T-cell (primary cell): ENCODE data around the gene COL1A1. TPM values are rescaled to one million over a fixed set of nuclear protein-coding genes. Genes with fewer than 3 reads are reported as not detected.
A peak's percentile ranks its signal among the peaks of the same experiment; 100 is the strongest.

ENCODE experiments used
- ATAC-seq, 4 experiments: fragments of 200-7000 bp in 3 of 4; fragments of 150-1000 bp in 1 of 4; cut with Tn5 transposase; replicated peaks in 1 of 4; 1 replicate in 3 of 4; 2 replicates in 1 of 4; pipeline ENCODE4 v1.10.0; 2021; ENCODE audit warnings: moderate library complexity in 3 of 4, mild to moderate bottlenecking in 2 of 4, moderate number of reproducible peaks in 1 of 4
- CTCF ChIA-PET, 2 donors: fragments of 300-600 bp; sonication (Branson Sonifier 250); formaldehyde crosslinking; loops; one replicate each; lab custom pipeline; 2022; ENCODE audit warnings: antibody characterized with exemption in 2 of 2; lab: Charles Lee
- POLR2A ChIA-PET, 2 donors: fragments of 300-600 bp; sonication (Branson Sonifier 250); formaldehyde crosslinking; loops; one replicate each; lab custom pipeline; 2022; ENCODE audit warnings: antibody characterized with exemption in 2 of 2; lab: Charles Lee
- DNase-seq, 35 experiments: peaks; one replicate each; pipeline versions ENCODE4 v3.0.0 to v3.0.0-alpha.2; 2013 to 2023
- H3K27ac ChIP-seq: one replicate; pipeline ENCODE4 v1.5.1; 2013; ENCODE audit warnings: low read length
- H3K27me3 ChIP-seq, 2 experiments: replicated peaks in 1 of 2; 1 replicate in 1 of 2; 2 replicates in 1 of 2; pipeline versions ENCODE4 v1.6.1 to v1.7.0; 2013; ENCODE audit warnings: low read length in 1 of 2, mixed read lengths in 1 of 2; ENCODE audit not compliant: control insufficient read depth in 2 of 2, insufficient read depth in 2 of 2; ENCODE audit errors: extremely low read depth in 1 of 2
- H3K36me3 ChIP-seq, 2 donors: 1 replicate in 1 of 2; 2 replicates in 1 of 2; pipeline versions ENCODE4 v1.6.1 to v1.7.0; 2013; ENCODE audit warnings: low read length in 1 of 2; ENCODE audit not compliant: control insufficient read depth in 2 of 2, insufficient read depth in 1 of 2; ENCODE audit errors: extremely low read depth in 1 of 2
- H3K4me1 ChIP-seq, 2 experiments: 1 replicate in 1 of 2; 2 replicates in 1 of 2; pipeline versions ENCODE4 v1.6.1 to v1.7.0; 2013; ENCODE audit warnings: low read length in 2 of 2, mixed read lengths in 1 of 2; ENCODE audit not compliant: insufficient read depth in 2 of 2, control insufficient read depth in 1 of 2; ENCODE audit errors: extremely low read depth in 1 of 2
- H3K4me3 ChIP-seq, 2 donors: 1 replicate in 1 of 2; 2 replicates in 1 of 2; pipeline versions ENCODE4 v1.5.1 to v1.7.0; 2013; ENCODE audit warnings: mild to moderate bottlenecking in 2 of 2, low read length in 1 of 2, moderate library complexity in 1 of 2; ENCODE audit not compliant: control insufficient read depth in 1 of 2; ENCODE audit errors: extremely low read depth in 1 of 2
- H3K9me3 ChIP-seq: 2 replicates; pipeline ENCODE4 v1.7.0; 2013
- H3K27ac Mint-ChIP-seq, 2 donors: one replicate each; pipeline ENCODE4 v1.8.0; 2020 to 2021; ENCODE audit warnings: mild to moderate bottlenecking in 2 of 2, mixed read lengths in 2 of 2
- H3K27me3 Mint-ChIP-seq, 2 donors: one replicate each; pipeline ENCODE4 v1.8.0; 2021 to 2022; ENCODE audit warnings: mixed read lengths in 2 of 2
- H3K36me3 Mint-ChIP-seq: one replicate; pipeline ENCODE4 v1.8.0; 2021; ENCODE audit warnings: mixed read lengths
- H3K4me1 Mint-ChIP-seq, 3 donors: one replicate each; pipeline ENCODE4 v1.8.0; 2020 to 2022; ENCODE audit warnings: mixed read lengths in 3 of 3, mild to moderate bottlenecking in 1 of 3
- H3K4me3 Mint-ChIP-seq, 3 donors: one replicate each; pipeline ENCODE4 v1.8.0; 2020 to 2022; ENCODE audit warnings: mild to moderate bottlenecking in 3 of 3, mixed read lengths in 3 of 3, moderate library complexity in 3 of 3
- H3K9me3 Mint-ChIP-seq, 3 donors: one replicate each; pipeline ENCODE4 v1.8.0; 2020 to 2022; ENCODE audit warnings: mixed read lengths in 3 of 3
- WGBS: methylation state at CpG from one replicate; pipeline ENCODE4 v1.1.5; 2013; ENCODE audit warnings: missing lambda C conversion rate; ENCODE audit not compliant: insufficient coverage; 5-methylcytosine and 5-hydroxymethylcytosine counted together
- total RNA-seq, 35 experiments: library from RNA in 6 of 35; stranded (reverse) in 6 of 35; fragments of 120-200 nt in 1 of 35; gene quantifications; one replicate each; pipeline versions ENCODE4 v1.2.1 to v1.2.4 and lab custom pipeline; 2013 to 2026

The COL1A1 gene
- total RNA-seq, 5 donors from 2014 or later (not counting 1 experiment from before 2014, with no cell fraction given): 4.1 to 21.0 (median 6.6) TPM

GRCh38 chr17:50152736-50153135 lies 48.7 kb downstream of the COL1A1 start:
- 100% methylated on average over 1 of the region's 7 CpGs for WGBS
- Mint-ChIP-seq H3K27ac (peak overlapping the region; percentile 91 to 94), H3K36me3 (no peaks in the 10 kb centered on the region), H3K27me3 (no peaks in the 10 kb centered on the region), H3K4me3 (no peak overlapping the region), H3K9me3 (no peaks in the 10 kb centered on the region), H3K4me1 (peaks cover 24 to 37% (median 34%) of the 10 kb centered on the region in 3 donors)
- no peak for DNase-seq
- POLR2A ChIA-PET: no interaction called here
- ATAC-seq: no peak
- Histone ChIP-seq H3K4me3 (no peak overlapping the region), H3K27me3 (no peaks in the 10 kb centered on the region), H3K4me1 (peaks cover 8 to 39% of the 10 kb centered on the region in 2 experiments), H3K27ac (peak overlapping the region; percentile 44), H3K9me3 (no peaks in the 10 kb centered on the region), H3K36me3 (no peaks in the 10 kb centered on the region)
- CTCF ChIA-PET: interaction anchor here (1.0 to 2.7 kb wide), 5 partner anchors 9 to 35 kb away, joined by 4 to 26 read pairs (median 5); no protein-coding TSS in a partner anchor

DNA sequence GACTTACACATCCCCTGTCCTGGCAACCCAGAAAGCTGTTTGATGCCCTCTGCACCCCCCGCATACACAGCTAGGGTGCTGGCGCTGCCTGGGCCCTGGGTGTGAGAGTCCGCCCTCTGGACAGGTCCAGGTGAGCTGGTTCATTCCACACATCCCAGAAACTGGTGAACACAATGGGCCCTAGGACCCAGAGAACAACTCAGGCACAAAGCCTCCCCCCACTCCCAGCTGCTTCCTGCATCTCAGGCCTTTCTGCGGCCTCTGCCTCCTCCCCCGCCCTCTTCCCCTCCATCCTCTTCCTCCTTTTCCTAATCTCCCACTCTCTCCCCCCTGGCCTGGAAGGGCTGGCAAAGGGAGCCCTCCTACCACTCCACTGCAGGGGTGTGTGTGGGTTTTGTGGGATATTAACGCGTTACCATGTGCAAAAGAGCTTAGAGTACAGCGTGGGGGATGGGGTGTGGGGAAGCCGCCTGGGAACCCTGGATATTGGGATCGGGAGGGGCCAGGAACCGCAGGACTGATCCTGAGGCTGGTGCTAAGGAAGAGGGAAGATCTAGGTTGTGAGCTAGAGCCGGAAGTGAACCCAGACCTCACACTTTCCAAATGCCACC lies 49.4 kb downstream of the COL1A1 start:
- H3K36me3 ChIP-seq: no peaks in the 10 kb centered on the region
- no peaks in the 10 kb centered on the region for H3K27me3 ChIP-seq
- H3K36me3 Mint-ChIP-seq: no peaks in the 10 kb centered on the region
- no CpG with 5 or more reads among the region's 12 CpGs for WGBS
- peak overlapping the region; percentile 91 to 94 for H3K27ac Mint-ChIP-seq
- H3K27me3 Mint-ChIP-seq: no peaks in the 10 kb centered on the region
- ChIA-PET POLR2A (interaction anchor here in 1 of 2 donors (0.5 kb wide), 1 partner anchor 388 kb away, joined by 13 read pairs; the partner anchor contains the start of gene FAM117A), CTCF (interaction anchor here (0.6 to 2.7 kb wide), 8 partner anchors 9 to 97 kb away, joined by 3 to 26 read pairs (median 4); partner anchors contain the start of gene PDK2 (in 1 of the 2))
- H3K4me1 ChIP-seq: peaks cover 15 to 45% of the 10 kb centered on the region in 2 experiments
- peak overlapping the region; percentile 46 to 82 for H3K4me3 ChIP-seq
- ATAC-seq: peak in 2 of 4 experiments; percentile 24
- no peaks in the 10 kb centered on the region for H3K9me3 Mint-ChIP-seq
- no peaks in the 10 kb centered on the region for H3K9me3 ChIP-seq
- peak overlapping the region; percentile 44 for H3K27ac ChIP-seq
- H3K4me3 Mint-ChIP-seq: peak overlapping the region; percentile 82 to 96 (median 87)
- peaks cover 29 to 40% (median 37%) of the 10 kb centered on the region in 3 donors for H3K4me1 Mint-ChIP-seq
- peak in 11 of 35 experiments; percentile 33 to 64 (median 48) for DNase-seq

DNA sequence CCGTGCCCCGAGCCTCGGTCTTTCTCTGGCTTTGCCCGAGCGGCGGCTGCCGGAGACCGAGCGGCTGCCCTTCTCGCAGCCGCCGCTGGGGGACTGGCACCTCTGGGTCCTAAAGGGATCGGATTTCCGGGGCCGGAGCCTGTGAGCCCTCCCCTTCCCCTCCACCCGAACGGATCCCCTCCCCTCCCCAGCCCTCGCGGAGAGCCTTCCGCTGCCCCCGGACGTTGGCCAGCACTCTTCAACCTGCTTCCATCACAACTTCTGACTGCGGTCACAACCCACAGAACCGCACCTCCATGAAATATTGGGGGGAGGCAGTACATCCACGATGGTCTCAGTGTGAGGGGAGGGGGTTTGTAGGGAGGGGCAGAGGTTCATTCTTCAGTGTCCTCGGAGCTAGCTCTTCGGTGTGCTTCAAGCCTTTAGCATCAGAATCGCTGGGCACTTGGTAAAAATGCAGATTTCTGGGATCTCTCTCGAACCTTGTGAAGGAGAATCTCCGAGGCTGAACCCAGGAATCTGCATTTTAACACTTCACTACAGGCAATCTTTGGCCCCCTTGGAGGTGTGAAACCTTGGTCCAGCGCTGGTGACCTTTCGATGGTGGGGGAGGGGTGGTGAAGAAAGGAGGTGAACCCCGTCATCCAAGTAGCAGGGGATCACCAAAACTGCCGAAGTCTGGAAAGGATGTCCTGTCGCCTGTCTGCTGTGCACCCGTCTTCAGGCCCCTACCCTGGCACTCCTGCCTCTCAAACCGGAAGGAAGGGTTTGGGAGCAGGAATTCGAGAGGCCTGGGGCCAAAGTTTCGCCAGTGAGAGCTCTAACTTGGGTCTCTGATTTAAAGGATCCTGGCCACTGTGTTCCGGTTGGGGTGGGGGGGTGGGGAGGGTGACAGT lies 50.1 kb downstream of the COL1A1 start:
- Mint-ChIP-seq H3K4me1 (peaks cover 37 to 46% (median 44%) of the 10 kb centered on the region in 3 donors), H3K36me3 (no peaks in the 10 kb centered on the region), H3K4me3 (peak overlapping the region; percentile 82 to 96 (median 87)), H3K27me3 (no peaks in the 10 kb centered on the region), H3K9me3 (no peaks in the 10 kb centered on the region), H3K27ac (peak overlapping the region; percentile 88 to 94)
- DNase-seq (peak; percentile 64 to 89 (median 79)), ATAC-seq (peak; percentile 66 to 74 (median 68))
- 2% methylated on average over 22 of the region's 40 CpGs for WGBS
- Histone ChIP-seq H3K4me3 (peak overlapping the region; percentile 62 to 82), H3K27ac (peak overlapping the region; percentile 67), H3K27me3 (no peaks in the 10 kb centered on the region), H3K4me1 (peaks cover 22 to 53% of the 10 kb centered on the region in 2 experiments), H3K36me3 (peaks cover 0 to 2% of the 10 kb centered on the region in 2 donors), H3K9me3 (no peaks in the 10 kb centered on the region)
- POLR2A ChIA-PET: interaction anchor here in 1 of 2 donors (0.6 kb wide), 1 partner anchor 395 kb away, joined by 9 read pairs; no protein-coding TSS in a partner anchor
- CTCF ChIA-PET: interaction anchor here (0.6 to 2.7 kb wide), 12 partner anchors 10 to 762 kb away, joined by 3 to 26 read pairs (median 4); partner anchors contain the start of gene PDK2 (in 1 of the 2)

DNA sequence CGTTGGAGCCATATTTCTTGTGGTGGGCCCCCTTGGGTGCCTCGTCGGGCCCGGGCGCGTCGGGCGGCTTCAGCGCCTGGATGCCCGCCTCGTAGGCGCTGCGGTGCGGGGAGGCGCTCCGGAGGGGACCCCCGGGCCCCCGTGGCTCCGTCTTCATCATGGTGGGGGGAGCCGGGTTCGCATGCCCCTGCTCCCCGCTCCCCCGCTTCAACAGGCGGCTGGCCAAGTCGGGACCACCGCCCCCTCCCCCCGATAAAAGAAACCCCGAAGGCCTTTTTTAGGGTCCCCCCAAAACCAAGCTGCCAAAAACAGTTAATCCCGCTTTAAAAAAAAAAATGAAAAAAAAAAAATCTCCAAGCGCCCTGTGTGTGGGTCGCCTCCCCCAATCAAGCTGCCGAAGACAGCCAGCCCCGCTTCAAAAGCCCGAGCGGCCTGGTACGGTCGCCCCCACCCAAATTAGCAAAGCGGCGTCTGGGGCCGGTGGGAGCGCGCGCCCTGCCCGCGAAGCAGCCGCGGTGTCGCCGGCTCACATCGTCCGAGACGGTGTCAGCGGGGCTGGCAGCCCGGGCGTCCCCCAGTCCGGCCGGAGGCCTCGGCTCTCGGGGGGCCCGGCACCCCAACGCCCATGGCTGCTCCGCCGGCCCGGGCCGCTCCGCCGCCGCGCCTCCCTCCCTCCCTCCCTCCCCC lies 50.9 kb downstream of the COL1A1 start, which contains the start of gene PPP1R9B:
Gene PPP1R9B, minus strand, starts transcription at position 324 of the 687 bp plus-strand sequence. Its CDS starts 164 bp downstream, at position 160.
- H3K27me3 Mint-ChIP-seq: no peaks in the 10 kb centered on the region
- H3K27ac Mint-ChIP-seq: peak within 1 kb of the TSS; percentile 88 to 94
- CTCF ChIA-PET: interaction anchor here (0.6 to 2.7 kb wide), 7 partner anchors 10 to 761 kb away, joined by 3 to 26 read pairs (median 4); partner anchors contain the start of gene PDK2 (in 1 of the 2)
- peak within 1 kb of the TSS; percentile 83 to 96 (median 92) for H3K4me3 Mint-ChIP-seq
- POLR2A ChIA-PET: interaction anchor here in 1 of 2 donors (0.6 kb wide), 1 partner anchor 394 kb away, joined by 9 read pairs; no protein-coding TSS in a partner anchor
- peaks cover 27 to 60% of the 10 kb centered on the region in 2 experiments for H3K4me1 ChIP-seq
- under 1% methylated on average over 63 of the region's 69 CpGs for WGBS
- no peaks in the 10 kb centered on the region for H3K27me3 ChIP-seq
- H3K9me3 Mint-ChIP-seq: no peaks in the 10 kb centered on the region
- peaks cover 0 to 7% of the 10 kb centered on the region in 2 donors for H3K36me3 ChIP-seq
- ATAC-seq: peak in 2 of 4 experiments; percentile 9 to 15
- H3K4me1 Mint-ChIP-seq: peaks cover 45 to 54% (median 50%) of the 10 kb centered on the region in 3 donors
- peak within 1 kb of the TSS; percentile 79 to 82 for H3K4me3 ChIP-seq
- H3K36me3 Mint-ChIP-seq: peaks cover under 1% of the 10 kb centered on the region
- no peaks in the 10 kb centered on the region for H3K9me3 ChIP-seq
- H3K27ac ChIP-seq: peak within 1 kb of the TSS; percentile 67
- peak in 2 of 35 experiments; percentile 29 to 34 for DNase-seq

DNA sequence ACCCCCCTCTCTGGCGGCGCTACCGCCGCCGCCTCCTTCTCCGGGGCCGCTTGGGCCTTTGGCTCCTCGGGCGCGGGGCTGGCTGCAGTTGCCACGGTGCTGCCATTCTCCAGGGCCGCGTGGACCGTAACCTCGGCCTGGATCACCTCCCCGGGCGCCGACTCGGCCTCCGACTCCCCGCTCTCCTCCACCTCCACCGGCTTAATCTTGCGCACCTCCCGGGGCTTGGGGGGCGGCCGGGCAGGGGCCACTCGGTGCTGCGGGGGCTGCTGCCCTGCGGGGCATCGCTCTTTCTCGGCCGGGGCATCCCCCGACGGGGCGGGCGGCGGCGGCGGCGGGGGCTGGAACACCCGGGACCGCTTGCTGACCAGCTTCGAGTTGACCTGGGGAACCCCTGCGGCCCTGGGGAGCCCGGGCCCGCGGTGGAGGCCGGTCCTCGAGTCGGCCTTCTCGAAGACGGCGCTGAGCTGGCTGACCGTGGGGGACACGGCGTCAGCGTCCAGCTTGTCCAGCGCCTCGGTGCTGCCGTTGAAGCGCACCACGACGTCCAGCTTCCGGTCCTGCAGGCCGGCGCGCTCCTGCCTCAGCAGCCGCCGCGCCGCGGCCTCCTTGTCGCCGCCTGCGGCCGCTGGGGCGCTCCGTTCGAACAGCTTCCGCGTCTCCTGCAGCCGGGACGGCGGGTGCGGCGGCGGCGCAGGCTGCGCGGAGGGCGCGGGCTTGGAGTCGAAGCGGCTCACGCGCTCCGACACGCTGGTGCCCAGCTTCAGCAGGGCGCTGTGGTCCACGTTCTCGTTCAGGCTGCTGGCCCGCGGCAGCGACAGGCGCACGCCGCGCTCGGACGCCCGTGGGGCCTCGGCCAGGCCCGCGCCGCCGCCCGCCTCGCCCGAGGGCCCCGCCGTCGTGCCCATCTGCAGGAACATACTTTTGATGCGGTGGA lies 51.7 kb downstream of the COL1A1 start:
- H3K4me1 ChIP-seq: peaks cover 27 to 69% of the 10 kb centered on the region in 2 experiments
- POLR2A ChIA-PET: no interaction called here
- peaks cover 47 to 58% (median 53%) of the 10 kb centered on the region in 3 donors for H3K4me1 Mint-ChIP-seq

More for the DNA sequence above, 51.7 kb downstream of the COL1A1 start:
- Mint-ChIP-seq H3K27me3 (no peaks in the 10 kb centered on the region), H3K36me3 (peaks cover 5% of the 10 kb centered on the region), H3K27ac (peak overlapping the region; percentile 84 to 86), H3K4me3 (peak overlapping the region; percentile 81 to 96 (median 92)), H3K9me3 (no peaks in the 10 kb centered on the region)
- H3K4me3 ChIP-seq: peak overlapping the region; percentile 79 to 82
- H3K36me3 ChIP-seq: peaks cover 3 to 15% of the 10 kb centered on the region in 2 donors
- CTCF ChIA-PET: interaction anchor here (0.9 to 1.4 kb wide), 4 partner anchors 11 to 56 kb away, joined by 3 to 6 read pairs (median 4); no protein-coding TSS in a partner anchor
- ATAC-seq (peak; percentile 36 to 40 (median 38)), DNase-seq (peak in 31 of 35 experiments; percentile 37 to 81 (median 59))
- H3K9me3 ChIP-seq: no peaks in the 10 kb centered on the region
- WGBS: under 1% methylated on average over 123 of the region's 123 CpGs
- no peaks in the 10 kb centered on the region for H3K27me3 ChIP-seq
- H3K27ac ChIP-seq: peak overlapping the region; percentile 29
